Right lobe of liver (tissue), 4 donors: ENCODE data around the gene LRMDA.

Experiments used
- POLR2A ChIP-seq: fragments of 450-650 bp; IDR thresholded peaks from one replicate; pipeline ENCODE4 v1.6.1; 2017; ENCODE audit warnings: antibody characterized with exemption, mild to moderate bottlenecking
- TF ChIP-seq, protein P1 (sequence below), 4 donors: fragments of 200-600 bp in 3 of 4; fragments of 450-650 bp in 1 of 4; IDR thresholded peaks; one replicate each; pipeline versions ENCODE4 v1.5.1 to v1.8.0; 2016 to 2022; ENCODE audit warnings: antibody characterized with exemption in 4 of 4, mild to moderate bottlenecking in 2 of 4
- donor health status: DM: no; HTN: no; CAD: no.
- donor health status: DM: no; HTN: no; CAD: no.
- donor health status: DM: no; HTN: yes; CAD: no.

DNA sequence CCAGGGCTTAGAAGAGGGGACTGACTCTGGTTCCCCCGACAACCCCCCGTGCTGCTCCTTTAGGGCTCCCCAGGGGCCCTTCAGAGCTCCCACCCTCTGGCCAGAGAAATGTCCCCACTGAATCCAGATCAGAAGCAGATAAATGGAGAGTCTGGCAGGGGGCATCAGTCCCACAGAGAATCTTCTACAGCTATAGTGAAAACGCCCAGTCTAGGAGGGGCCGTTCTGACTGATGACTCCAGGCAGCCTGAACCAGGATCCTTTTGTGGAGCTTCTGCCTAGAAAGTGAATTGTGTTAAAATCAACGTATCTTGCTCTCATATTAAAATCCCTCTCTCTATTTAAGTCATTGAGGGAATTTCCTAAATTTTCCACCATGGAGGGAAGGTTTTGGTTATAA lies 471.4 kb downstream of the LRMDA start:
- TF ChIP-seq, protein P1, sequence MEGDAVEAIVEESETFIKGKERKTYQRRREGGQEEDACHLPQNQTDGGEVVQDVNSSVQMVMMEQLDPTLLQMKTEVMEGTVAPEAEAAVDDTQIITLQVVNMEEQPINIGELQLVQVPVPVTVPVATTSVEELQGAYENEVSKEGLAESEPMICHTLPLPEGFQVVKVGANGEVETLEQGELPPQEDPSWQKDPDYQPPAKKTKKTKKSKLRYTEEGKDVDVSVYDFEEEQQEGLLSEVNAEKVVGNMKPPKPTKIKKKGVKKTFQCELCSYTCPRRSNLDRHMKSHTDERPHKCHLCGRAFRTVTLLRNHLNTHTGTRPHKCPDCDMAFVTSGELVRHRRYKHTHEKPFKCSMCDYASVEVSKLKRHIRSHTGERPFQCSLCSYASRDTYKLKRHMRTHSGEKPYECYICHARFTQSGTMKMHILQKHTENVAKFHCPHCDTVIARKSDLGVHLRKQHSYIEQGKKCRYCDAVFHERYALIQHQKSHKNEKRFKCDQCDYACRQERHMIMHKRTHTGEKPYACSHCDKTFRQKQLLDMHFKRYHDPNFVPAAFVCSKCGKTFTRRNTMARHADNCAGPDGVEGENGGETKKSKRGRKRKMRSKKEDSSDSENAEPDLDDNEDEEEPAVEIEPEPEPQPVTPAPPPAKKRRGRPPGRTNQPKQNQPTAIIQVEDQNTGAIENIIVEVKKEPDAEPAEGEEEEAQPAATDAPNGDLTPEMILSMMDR (IDR thresholded peaks at IDR 0.05) = no peak
- no peak for TF ChIP-seq POLR2A
